Stimulated activated naive CD8-positive, alpha-beta T cell treated with anti-CD3 and anti-CD28 coated beads, Interleukin-15, Interleukin-2, amounts not matched to agents 100 U/mL and 50 U/mL, for 24 hours (primary cell): ENCODE measurements around the gene OGDHL.

Source experiments
- ATAC-seq: fragments of 150-1000 bp; cut with Tn5 transposase; one replicate; pipeline ENCODE4 v1.10.0; 2021
- DNase-seq: peaks from one replicate; pipeline ENCODE4 v3.0.0; 2021

The OGDHL gene

DNA sequence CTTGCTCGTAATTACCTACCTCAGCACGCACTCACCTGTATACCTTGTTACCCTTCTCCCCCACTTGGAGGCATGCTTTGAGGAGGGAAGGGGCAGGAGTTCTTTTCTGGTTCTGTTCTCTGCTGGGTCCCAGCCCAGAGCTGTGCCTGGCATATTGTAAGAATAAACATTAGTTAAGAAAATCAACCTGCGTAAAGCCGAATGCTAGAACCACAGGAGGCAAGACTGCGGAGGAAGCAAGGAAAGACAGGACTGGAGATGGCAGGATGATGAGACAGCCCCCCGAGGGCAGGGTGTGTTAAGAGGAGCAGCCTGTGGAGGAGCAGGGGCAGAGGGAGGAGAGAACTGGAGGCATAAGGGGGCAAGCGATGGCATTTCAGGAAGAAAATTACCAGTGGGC lies 73.2 kb downstream of the OGDHL start:
- ATAC-seq (no peak), DNase-seq (no peak)

DNA sequence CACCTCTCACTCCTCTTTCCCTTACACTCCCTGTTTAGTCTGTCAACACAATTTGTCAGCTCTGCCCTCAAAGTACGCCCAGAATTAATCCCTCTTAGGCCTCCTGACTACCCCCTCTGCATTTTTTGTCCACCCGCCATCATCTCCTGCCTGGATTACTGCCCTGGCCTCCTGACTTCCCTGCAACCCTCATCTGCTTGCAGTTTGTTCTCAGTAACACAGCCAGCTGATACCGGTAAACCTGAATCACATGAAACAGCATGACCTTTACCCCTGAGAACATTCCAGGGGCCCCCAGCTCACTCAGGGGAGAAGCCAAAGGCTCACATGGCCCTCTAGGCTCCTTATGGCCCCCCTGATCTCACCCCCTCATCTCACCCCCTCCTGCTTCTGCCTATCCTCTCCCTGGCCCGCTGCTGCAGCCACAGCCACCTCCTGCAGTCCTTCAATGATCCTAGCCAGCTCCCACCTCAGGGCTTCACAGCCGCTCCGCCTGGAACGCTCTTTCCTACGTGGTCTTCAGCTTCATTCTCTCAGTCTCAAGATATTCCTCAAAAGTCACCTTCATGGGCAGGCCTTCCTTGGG lies 73.8 kb downstream of the OGDHL start:
- no peak for ATAC-seq

DNA sequence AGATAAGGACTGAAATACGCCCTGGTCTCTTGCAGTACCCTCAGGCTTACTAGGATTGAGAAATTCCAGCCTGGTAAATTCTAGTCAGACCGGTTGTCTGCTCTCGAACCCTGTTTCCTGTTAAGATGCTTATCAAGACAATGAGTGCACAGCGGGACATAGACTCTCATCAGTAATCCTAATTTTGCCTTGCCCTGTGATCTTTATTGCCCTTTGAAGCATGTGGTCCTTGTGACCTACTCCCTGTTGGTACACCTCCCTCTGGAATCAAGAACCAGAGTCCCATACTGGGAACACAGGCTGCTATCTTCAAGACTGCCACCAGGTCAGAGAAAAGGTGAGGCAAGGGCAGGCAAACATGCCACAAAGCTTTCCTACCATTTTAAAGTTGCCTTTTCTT lies 75.5 kb downstream of the OGDHL start:
- ATAC-seq (no peak), DNase-seq (no peak)

More for the DNA sequence above, 73.8 kb downstream of the OGDHL start:
- DNase-seq, result no peak
